AG09309 (cell line): Measurements from ENCODE around the gene FIGN.

Source experiments
- DNase-seq: peaks from one replicate; pipeline ENCODE4 v3.0.0-alpha.2; 2010; ENCODE audit warnings: low read depth
- H3K4me3 ChIP-seq: 2 replicates; pipeline ENCODE4 v1.5.1; 2011; ENCODE audit warnings: mild to moderate bottlenecking, low read depth, low read length, moderate library complexity; ENCODE audit not compliant: control insufficient read depth
- CTCF ChIP-seq: IDR thresholded peaks from 2 replicates; pipeline ENCODE4 v1.5.1; 2011; ENCODE audit warnings: mild to moderate bottlenecking, low read depth, low read length, inconsistent platforms; ENCODE audit not compliant: insufficient read depth, control insufficient read depth; ENCODE audit errors: missing control alignments

FIGN gene

DNA sequence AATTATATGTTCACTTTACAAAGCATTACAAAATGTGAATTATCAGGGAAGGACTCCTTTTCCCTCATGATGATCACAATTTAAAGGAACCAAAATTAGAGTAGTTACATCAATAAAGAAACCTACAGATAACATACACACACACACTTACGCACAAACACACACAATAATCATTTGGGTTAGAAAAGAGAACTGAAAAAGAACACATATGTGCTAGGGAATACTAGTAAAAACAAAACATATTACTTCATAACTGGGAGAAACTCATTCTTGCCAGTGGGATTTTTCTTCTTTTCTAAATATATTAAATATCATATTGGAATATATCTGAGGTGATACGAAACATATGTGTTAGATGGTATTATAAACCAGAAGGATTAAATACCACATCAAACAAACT, 42.3 kb downstream of the FIGN start:
- no peak overlapping the region for H3K4me3 ChIP-seq
- no peak for TF ChIP-seq CTCF
- no peak for DNase-seq

GRCh38 chr2:163692611-163693482, 43.0 kb downstream of the FIGN start:
- no peak for TF ChIP-seq CTCF
- DNase-seq = no peak
- H3K4me3 ChIP-seq = no peak overlapping the region

- DNase-seq = no peak
- TF ChIP-seq CTCF = no peak
- H3K4me3 ChIP-seq = no peak overlapping the region
Observed at GRCh38 chr2:163692081-163692480, 43.7 kb downstream of the FIGN start.

DNA sequence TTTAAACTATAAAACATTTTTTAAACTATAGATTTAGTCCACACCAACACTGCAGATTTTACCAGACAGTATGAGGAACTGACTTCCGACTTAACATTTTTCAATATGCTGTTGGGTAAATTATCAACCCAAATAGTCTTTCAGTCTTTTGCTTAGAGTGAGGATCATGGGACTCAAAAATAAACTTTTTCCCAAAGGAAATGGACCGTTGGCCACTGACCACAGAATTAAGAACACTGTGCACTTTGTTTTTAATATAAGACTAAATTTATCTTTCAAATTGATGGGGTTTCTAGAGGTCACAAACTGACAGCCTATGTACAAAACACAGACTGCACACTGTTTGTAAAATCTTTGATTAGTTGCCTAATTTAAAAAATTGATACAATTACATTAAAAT, 44.9 kb downstream of the FIGN start:
- no peak overlapping the region for H3K4me3 ChIP-seq
- DNase-seq = no peak
- no peak for TF ChIP-seq CTCF

DNA sequence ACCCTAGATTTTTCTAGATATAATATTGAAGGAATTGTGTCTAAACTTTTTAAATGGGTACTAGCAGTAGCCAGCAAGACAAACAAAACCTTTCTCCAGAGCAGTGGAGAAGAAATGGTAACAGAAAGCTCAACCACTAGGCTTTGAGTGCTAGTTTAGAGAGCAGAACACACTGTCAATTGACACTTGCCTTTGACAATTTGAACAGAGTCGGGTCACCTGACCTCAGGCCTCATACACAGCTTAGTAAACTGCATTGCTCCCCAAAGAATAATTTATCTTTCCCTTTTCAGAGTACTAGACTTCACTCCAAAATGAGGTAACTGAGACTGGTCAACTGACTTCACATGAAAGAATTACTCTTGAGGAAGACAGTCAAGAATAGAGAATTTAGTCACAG, 48.6 kb downstream of the FIGN start:
- DNase-seq = no peak
- no peak for TF ChIP-seq CTCF
- H3K4me3 ChIP-seq = no peak overlapping the region

GRCh38 chr2:163686289-163686688, 49.5 kb downstream of the FIGN start:
- H3K4me3 ChIP-seq = no peak overlapping the region
- TF ChIP-seq CTCF = no peak
- no peak for DNase-seq
